K562 (cell line): ENCODE results near the gene ZRANB3. TPM values are rescaled to one million over a fixed set of nuclear protein-coding genes. Genes with fewer than 3 reads are reported as not detected.

Source experiments
- ATAC-seq: fragments of 200-7000 bp; cut with Tn5 transposase; 3 replicates; pipeline ENCODE4 v1.9.1; 2020; ENCODE audit warnings: moderate library complexity
- BruUV-seq: library from RNA; stranded (reverse); fragments of 400-500 nt; replicated peaks from 2 replicates; lab custom pipeline; 2021; lab: Mats Ljungman, UMichigan
- CTCF ChIA-PET: fragments of 300-600 bp; formaldehyde crosslinking; extraction: SDS; loops from one replicate; lab custom pipeline; 2021; ENCODE audit warnings: low intra/inter-chr PET ratio; lab: Yijun Ruan, JAX
- POLR2A ChIA-PET: fragments of 300-600, 350-650 bp; sonication (Branson Sonifier 250); formaldehyde crosslinking; extraction: SDS; loops from one replicate; lab custom pipeline; 2021; ENCODE audit warnings: antibody characterized with exemption, inconsistent platforms; lab: Yijun Ruan, JAX
- DNase-seq, 4 experiments: peaks; one replicate each; pipeline versions ENCODE4 v3.0.0 to v3.0.0-alpha.2; 2011 to 2018; ENCODE audit warnings: low spot score in 3 of 4, mixed read lengths in 3 of 4; ENCODE audit errors: extremely low read depth in 1 of 4
- FAIRE-seq: peaks from 2 replicates; lab custom pipeline; 2011; peaks lifted over from hg19 to GRCh38; lab: Jason Lieb, UNC
- H2AFZ ChIP-seq: 2 replicates; pipeline ENCODE4 v1.6.0; 2011; ENCODE audit warnings: low read depth, low read length, control low read depth, inconsistent platforms
- H3K27ac ChIP-seq: fragments of 200-600 bp; 3 replicates; pipeline ENCODE4 v1.8.0; 2011; ENCODE audit warnings: low read depth, mild to moderate bottlenecking, control low read depth, inconsistent platforms, low read length, moderate library complexity, mixed read lengths; ENCODE audit errors: extremely low read depth
- H3K27me3 ChIP-seq, 2 experiments: fragments of 300-600 bp in 1 of 2; 2 replicates in 1 of 2; 3 replicates in 1 of 2; pipeline versions ENCODE4 v1.6.0 to v1.8.0; 2011; ENCODE audit warnings: inconsistent platforms in 2 of 2, low read length in 2 of 2, mild to moderate bottlenecking in 1 of 2, mixed read lengths in 1 of 2, moderate library complexity in 1 of 2; ENCODE audit not compliant: control insufficient read depth in 2 of 2, insufficient read depth in 2 of 2
- H3K36me3 ChIP-seq: fragments of 300-600 bp; 3 replicates; pipeline ENCODE4 v1.8.0; 2011; ENCODE audit warnings: mild to moderate bottlenecking, low read length, inconsistent platforms; ENCODE audit not compliant: control insufficient read depth, insufficient read depth
- H3K4me1 ChIP-seq, 2 experiments: fragments of 200-600 bp in 1 of 2; replicated peaks in 1 of 2; 2 replicates in 1 of 2; 3 replicates in 1 of 2; pipeline versions ENCODE4 v1.5.1 to v1.8.0; 2011; ENCODE audit warnings: inconsistent platforms in 2 of 2, low read length in 2 of 2, mild to moderate bottlenecking in 1 of 2, mixed read lengths in 1 of 2, moderate library complexity in 1 of 2; ENCODE audit not compliant: control insufficient read depth in 2 of 2, insufficient read depth in 2 of 2
- H3K4me2 ChIP-seq: 2 replicates; pipeline ENCODE4 v1.6.1; 2011; ENCODE audit warnings: low read length, control low read depth, inconsistent platforms, mixed read lengths; ENCODE audit not compliant: insufficient read depth
- H3K4me3 ChIP-seq: fragments of 200-600 bp; sonication (generic), shearing (Covaris generic); 2 replicates; pipeline ENCODE4 v1.5.1; 2016; ENCODE audit warnings: control low read depth, inconsistent platforms
- H3K79me2 ChIP-seq: fragments of 200-600 bp; 3 replicates; pipeline ENCODE4 v1.8.0; 2011; ENCODE audit warnings: low read length, inconsistent platforms; ENCODE audit not compliant: control insufficient read depth, insufficient read depth
- H3K9ac ChIP-seq, 2 experiments: 2 replicates each; pipeline versions ENCODE4 v1.6.0 to v1.6.1; 2011; ENCODE audit warnings: low read depth in 2 of 2, low read length in 2 of 2, control low read depth in 1 of 2, inconsistent platforms in 1 of 2, mild to moderate bottlenecking in 1 of 2, mixed read lengths in 1 of 2; ENCODE audit not compliant: insufficient read depth in 1 of 2
- H3K9me1 ChIP-seq: one replicate; pipeline ENCODE4 v1.6.0; 2011; ENCODE audit warnings: inconsistent platforms, mild to moderate bottlenecking, low read length, moderate library complexity; ENCODE audit not compliant: control insufficient read depth, insufficient read depth
- H3K9me3 ChIP-seq: replicated peaks from 2 replicates; pipeline ENCODE4 v1.5.1; 2011; ENCODE audit warnings: low read depth, low read length, inconsistent platforms; ENCODE audit not compliant: control insufficient read depth, insufficient read depth
- H4K20me1 ChIP-seq: replicated peaks from 2 replicates; pipeline ENCODE4 v1.6.1; 2011; ENCODE audit warnings: low read length, inconsistent platforms, mixed read lengths; ENCODE audit not compliant: control insufficient read depth, insufficient read depth
- EP300 ChIP-seq: IDR thresholded peaks from 2 replicates; pipeline ENCODE4 v1.6.1; 2012; ENCODE audit warnings: low read length, improper control_type of control experiment
- ERF ChIP-seq: fragments of 450-650 bp; formaldehyde crosslinking; IDR thresholded peaks from 2 replicates; pipeline ENCODE4 v1.4.0; 2020; ENCODE audit warnings: mild to moderate bottlenecking, mixed read lengths
- MAFK ChIP-seq: IDR thresholded peaks from 2 replicates; pipeline ENCODE4 v1.6.1; 2011; ENCODE audit warnings: low read length, improper control_type of control experiment
- MEF2D ChIP-seq: conservative IDR thresholded peaks from 2 replicates; pipeline ENCODE4 v1.6.1; 2016; ENCODE audit warnings: low read depth, missing genetic modification characterization, missing compliant biosample characterization
- PCBP1 ChIP-seq: fragments of 200-400 bp; formaldehyde crosslinking; IDR thresholded peaks from 2 replicates; pipeline ENCODE4 v1.6.1; 2018; ENCODE audit warnings: mild to moderate bottlenecking, low read depth, low read length; ENCODE audit not compliant: poor library complexity, severe bottlenecking
- POLR3G ChIP-seq: IDR thresholded peaks from 2 replicates; pipeline ENCODE4 v1.6.1; 2011; ENCODE audit not compliant: insufficient read length, insufficient replicate concordance; ENCODE audit errors: extremely low read depth
- SMARCA4 ChIP-seq: fragments of 450-650 bp; IDR thresholded peaks from 2 replicates; pipeline ENCODE4 v1.6.1; 2016
- WGBS: fragments of 100-300 bp; shearing (Covaris generic); methylation state at CpG from one replicate; pipeline ENCODE4 v1.1.6; 2016; ENCODE audit warnings: low coverage, mixed read lengths; ENCODE audit not compliant: insufficient coverage; ENCODE audit errors: missing lambda C conversion rate; 5-methylcytosine and 5-hydroxymethylcytosine counted together
- in situ Hi-C: fragments of 300-500 bp; cut with MboI; formaldehyde crosslinking; loops from 4 replicates; pipeline ENCODE4 v1.15.0; 2018; ENCODE audit warnings: inconsistent platforms, mixed read lengths
- intact Hi-C: fragments of 100-400 bp; cut with micrococcal nuclease; formaldehyde crosslinking; loops from 2 replicates; pipeline ENCODE4 v1.14.2; 2022
- polyA plus RNA-seq, 8 experiments: library from polyadenylated mRNA; depleted of rRNA in 4 of 8; stranded (reverse) in 5 of 8; unstranded in 3 of 8; fragments of >200 nt; fragmentation: Nextera tagmentation in 2 of 8; fragmentation: Illumina TruSeq in 1 of 8; extraction: Ambion mirVana in 2 of 8; extraction: Trizol in 1 of 8; gene quantifications; 2 replicates each; pipeline versions ENCODE4 v1.2.1 to v1.2.3, GENCODE V29; 2011 to 2014; ENCODE audit warnings: inconsistent platforms in 1 of 8, missing spikeins in 1 of 8
- total RNA-seq, 7 experiments: library from RNA; depleted of rRNA in 6 of 7; stranded (reverse); fragments of >200 nt in 6 of 7; fragmentation: Illumina TruSeq in 2 of 7; extraction: Trizol in 2 of 7; gene quantifications; 2 replicates each; pipeline versions ENCODE4 v1.2.1 to v1.2.3, GENCODE V29; 2011 to 2021; ENCODE audit warnings: low replicate concordance in 1 of 7
- TF ChIP-seq, protein P1 (sequence below): IDR thresholded peaks from 2 replicates; pipeline ENCODE4 v1.6.1; 2011; ENCODE audit not compliant: insufficient read length; ENCODE audit errors: extremely low read depth
- TF ChIP-seq, protein P2 (sequence below), 2 experiments: fragments of 450-650 bp in 1 of 2; sonication (generic) in 1 of 2; formaldehyde crosslinking in 1 of 2; IDR thresholded peaks; 2 replicates each; pipeline versions ENCODE4 v1.7.1 to v1.9.0; 2016 to 2022; ENCODE audit warnings: inconsistent platforms in 1 of 2, mild to moderate bottlenecking in 1 of 2, missing genetic modification reagents in 1 of 2
- TF ChIP-seq, protein P3 (sequence below): sonication (generic); formaldehyde crosslinking; IDR thresholded peaks from 2 replicates; pipeline ENCODE4 v1.8.0; 2022; ENCODE audit warnings: missing genetic modification reagents, mild to moderate bottlenecking, borderline replicate concordance

Gene ZRANB3
- total and polyA plus RNA-seq, 9 of the 15 experiments (the other 6 are each of a cell fraction or from before 2014, with no cell fraction given): 8.6 to 21.3 (median 14.7) TPM

DNA sequence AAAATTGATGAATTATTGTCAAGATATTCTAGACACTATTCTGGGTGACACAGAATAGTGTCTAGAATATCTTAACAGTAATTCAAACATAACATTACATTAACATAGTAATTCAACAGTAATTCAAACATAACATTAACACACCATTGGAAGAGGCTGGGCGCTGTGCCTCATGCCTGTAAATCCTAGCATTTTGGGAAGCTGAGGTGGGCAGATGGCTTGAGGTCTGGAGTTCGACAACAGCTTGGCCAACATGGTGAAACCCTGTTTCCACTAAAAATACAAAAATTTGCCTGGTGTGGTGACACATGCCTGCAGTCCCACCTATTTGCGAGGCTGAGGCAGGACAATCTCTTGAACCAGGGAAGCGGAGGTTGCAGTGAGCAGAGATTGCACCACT is 195.8 kb downstream of the ZRANB3 start (continued):
- TF ChIP-seq POLR3G: no peak

DNA sequence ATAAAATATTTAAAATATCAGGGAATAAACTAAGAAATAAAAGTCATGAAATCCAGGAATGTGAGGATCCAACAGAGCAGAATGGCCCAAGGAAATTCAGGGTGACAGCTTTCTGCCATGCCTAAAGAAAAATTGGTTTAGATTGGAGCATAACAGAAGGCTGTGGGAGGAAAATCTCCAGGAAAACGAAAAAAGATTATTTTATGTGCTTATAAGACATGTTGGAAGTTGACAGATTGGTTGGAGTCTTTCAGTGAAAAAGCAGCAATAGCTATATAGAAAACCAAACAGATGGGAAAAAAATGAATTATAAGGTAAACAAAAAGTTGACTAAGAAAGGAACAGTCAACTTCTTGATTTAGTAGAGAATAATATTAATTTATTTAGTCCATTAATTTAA is 203.9 kb downstream of the ZRANB3 start:
- Histone ChIP-seq H3K27ac (no peak overlapping the region), H3K9me3 (0 out of 2 replicates have a peak, but pooled peaks cover 4% of the 10 kb centered on the region), H3K4me2 (no peak overlapping the region), H3K4me3 (no peak overlapping the region), H3K9ac (no peak overlapping the region)
- FAIRE-seq (no peak), ATAC-seq (no peak), DNase-seq (no peak)
- CTCF ChIA-PET: no interaction called here
- no TSS peak for BruUV-seq
- TF ChIP-seq MEF2D (tag): no peak
- TF ChIP-seq EP300: no peak
- no peak for TF ChIP-seq ERF (CRISPR knock-in tag)
- no peak for TF ChIP-seq SMARCA4
- TF ChIP-seq, protein P1, sequence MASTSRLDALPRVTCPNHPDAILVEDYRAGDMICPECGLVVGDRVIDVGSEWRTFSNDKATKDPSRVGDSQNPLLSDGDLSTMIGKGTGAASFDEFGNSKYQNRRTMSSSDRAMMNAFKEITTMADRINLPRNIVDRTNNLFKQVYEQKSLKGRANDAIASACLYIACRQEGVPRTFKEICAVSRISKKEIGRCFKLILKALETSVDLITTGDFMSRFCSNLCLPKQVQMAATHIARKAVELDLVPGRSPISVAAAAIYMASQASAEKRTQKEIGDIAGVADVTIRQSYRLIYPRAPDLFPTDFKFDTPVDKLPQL: no peak
- TF ChIP-seq, protein P2, sequence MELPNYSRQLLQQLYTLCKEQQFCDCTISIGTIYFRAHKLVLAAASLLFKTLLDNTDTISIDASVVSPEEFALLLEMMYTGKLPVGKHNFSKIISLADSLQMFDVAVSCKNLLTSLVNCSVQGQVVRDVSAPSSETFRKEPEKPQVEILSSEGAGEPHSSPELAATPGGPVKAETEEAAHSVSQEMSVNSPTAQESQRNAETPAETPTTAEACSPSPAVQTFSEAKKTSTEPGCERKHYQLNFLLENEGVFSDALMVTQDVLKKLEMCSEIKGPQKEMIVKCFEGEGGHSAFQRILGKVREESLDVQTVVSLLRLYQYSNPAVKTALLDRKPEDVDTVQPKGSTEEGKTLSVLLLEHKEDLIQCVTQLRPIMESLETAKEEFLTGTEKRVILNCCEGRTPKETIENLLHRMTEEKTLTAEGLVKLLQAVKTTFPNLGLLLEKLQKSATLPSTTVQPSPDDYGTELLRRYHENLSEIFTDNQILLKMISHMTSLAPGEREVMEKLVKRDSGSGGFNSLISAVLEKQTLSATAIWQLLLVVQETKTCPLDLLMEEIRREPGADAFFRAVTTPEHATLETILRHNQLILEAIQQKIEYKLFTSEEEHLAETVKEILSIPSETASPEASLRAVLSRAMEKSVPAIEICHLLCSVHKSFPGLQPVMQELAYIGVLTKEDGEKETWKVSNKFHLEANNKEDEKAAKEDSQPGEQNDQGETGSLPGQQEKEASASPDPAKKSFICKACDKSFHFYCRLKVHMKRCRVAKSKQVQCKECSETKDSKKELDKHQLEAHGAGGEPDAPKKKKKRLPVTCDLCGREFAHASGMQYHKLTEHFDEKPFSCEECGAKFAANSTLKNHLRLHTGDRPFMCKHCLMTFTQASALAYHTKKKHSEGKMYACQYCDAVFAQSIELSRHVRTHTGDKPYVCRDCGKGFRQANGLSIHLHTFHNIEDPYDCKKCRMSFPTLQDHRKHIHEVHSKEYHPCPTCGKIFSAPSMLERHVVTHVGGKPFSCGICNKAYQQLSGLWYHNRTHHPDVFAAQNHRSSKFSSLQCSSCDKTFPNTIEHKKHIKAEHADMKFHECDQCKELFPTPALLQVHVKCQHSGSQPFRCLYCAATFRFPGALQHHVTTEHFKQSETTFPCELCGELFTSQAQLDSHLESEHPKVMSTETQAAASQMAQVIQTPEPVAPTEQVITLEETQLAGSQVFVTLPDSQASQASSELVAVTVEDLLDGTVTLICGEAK (IDR thresholded peaks at IDR 0.05): no peak
- TF ChIP-seq, protein P2 (CRISPR knock-in tag; IDR thresholded peaks at IDR 0.05): no peak
- TF ChIP-seq, protein P3, sequence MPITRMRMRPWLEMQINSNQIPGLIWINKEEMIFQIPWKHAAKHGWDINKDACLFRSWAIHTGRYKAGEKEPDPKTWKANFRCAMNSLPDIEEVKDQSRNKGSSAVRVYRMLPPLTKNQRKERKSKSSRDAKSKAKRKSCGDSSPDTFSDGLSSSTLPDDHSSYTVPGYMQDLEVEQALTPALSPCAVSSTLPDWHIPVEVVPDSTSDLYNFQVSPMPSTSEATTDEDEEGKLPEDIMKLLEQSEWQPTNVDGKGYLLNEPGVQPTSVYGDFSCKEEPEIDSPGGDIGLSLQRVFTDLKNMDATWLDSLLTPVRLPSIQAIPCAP: no peak
- no peak for TF ChIP-seq MAFK
- TF ChIP-seq PCBP1: no peak
- TF ChIP-seq, all 486 proteins: peak for 0
- Histone ChIP-seq H3K9me1 (no peaks in the 10 kb centered on the region), H3K27me3 (no peaks in the 10 kb centered on the region), H4K20me1 (no peaks in the 10 kb centered on the region), H3K4me1 (no peaks in the 10 kb centered on the region), H3K36me3 (no peaks in the 10 kb centered on the region), H3K79me2 (no peaks in the 10 kb centered on the region), H2AFZ (no peak overlapping the region)
- intact Hi-C loops: no loop called here
- POLR2A ChIA-PET: no interaction called here
- WGBS: 0% methylated on average over 1 of the region's 1 CpG
- in situ Hi-C loops: no loop called here
